Retinal pigment epithelial cell (primary cell): ENCODE results near the gene SLC6A19.

ENCODE experiments used
- DNase-seq: peaks from one replicate; pipeline ENCODE4 v3.0.0-alpha.2; 2010; ENCODE audit warnings: low read depth
- H3K4me3 ChIP-seq: 2 replicates; pipeline ENCODE4 v1.5.1; 2011; ENCODE audit warnings: mild to moderate bottlenecking, low read length, control low read depth, moderate library complexity
- CTCF ChIP-seq: conservative IDR thresholded peaks from 2 replicates; pipeline ENCODE4 v1.5.1; 2011; ENCODE audit warnings: low read depth, low read length, control low read depth, inconsistent platforms

Gene SLC6A19

GRCh38 chr5:1182360-1182632, 19.1 kb upstream of the SLC6A19 start:
- no peak for TF ChIP-seq CTCF
- no peak overlapping the region for H3K4me3 ChIP-seq
- DNase-seq, result no peak

GRCh38 chr5:1182633-1183423, 18.6 kb upstream of the SLC6A19 start:
- H3K4me3 ChIP-seq, result no peak overlapping the region
- DNase-seq, result no peak
- TF ChIP-seq CTCF, result no peak

GRCh38 chr5:1183424-1184162, 17.8 kb upstream of the SLC6A19 start:
- TF ChIP-seq CTCF, result no peak
- no peak overlapping the region for H3K4me3 ChIP-seq
- no peak for DNase-seq

- DNase-seq, result no peak
- no peak overlapping the region for H3K4me3 ChIP-seq
- no peak for TF ChIP-seq CTCF
Observed at GRCh38 chr5:1184163-1184470, 17.3 kb upstream of the SLC6A19 start.

- H3K4me3 ChIP-seq, result no peak overlapping the region
- TF ChIP-seq CTCF, result no peak
- no peak for DNase-seq
Observed at GRCh38 chr5:1184481-1184880, 16.9 kb upstream of the SLC6A19 start.

- no peak for DNase-seq
- no peak overlapping the region for H3K4me3 ChIP-seq
- TF ChIP-seq CTCF, result no peak
Observed at GRCh38 chr5:1185038-1185627, 16.3 kb upstream of the SLC6A19 start.
